Fibroblast of villous mesenchyme (primary cell): Measurements from ENCODE around the gene TCERG1L. TPM values are rescaled to one million over a fixed set of nuclear protein-coding genes. Genes with fewer than 3 reads are reported as not detected.

ENCODE experiments used
- DNase-seq: peaks from one replicate; pipeline ENCODE4 v3.0.0-alpha.2; 2010; ENCODE audit warnings: low read depth
- H3K4me3 ChIP-seq: 2 replicates; pipeline ENCODE4 v1.5.1; 2011; ENCODE audit warnings: low read depth, mild to moderate bottlenecking, low read length
- CTCF ChIP-seq: IDR thresholded peaks from 2 replicates; pipeline ENCODE4 v1.5.1; 2012; ENCODE audit warnings: low read depth, mild to moderate bottlenecking, low read length; ENCODE audit not compliant: insufficient read depth
- total RNA-seq: library from RNA; depleted of rRNA; stranded (reverse); fragments of >200 nt; gene quantifications from 2 replicates; pipeline ENCODE4 v1.2.3, GENCODE V29; 2012

Gene TCERG1L
- total RNA-seq, 1 donor = not detected

DNA sequence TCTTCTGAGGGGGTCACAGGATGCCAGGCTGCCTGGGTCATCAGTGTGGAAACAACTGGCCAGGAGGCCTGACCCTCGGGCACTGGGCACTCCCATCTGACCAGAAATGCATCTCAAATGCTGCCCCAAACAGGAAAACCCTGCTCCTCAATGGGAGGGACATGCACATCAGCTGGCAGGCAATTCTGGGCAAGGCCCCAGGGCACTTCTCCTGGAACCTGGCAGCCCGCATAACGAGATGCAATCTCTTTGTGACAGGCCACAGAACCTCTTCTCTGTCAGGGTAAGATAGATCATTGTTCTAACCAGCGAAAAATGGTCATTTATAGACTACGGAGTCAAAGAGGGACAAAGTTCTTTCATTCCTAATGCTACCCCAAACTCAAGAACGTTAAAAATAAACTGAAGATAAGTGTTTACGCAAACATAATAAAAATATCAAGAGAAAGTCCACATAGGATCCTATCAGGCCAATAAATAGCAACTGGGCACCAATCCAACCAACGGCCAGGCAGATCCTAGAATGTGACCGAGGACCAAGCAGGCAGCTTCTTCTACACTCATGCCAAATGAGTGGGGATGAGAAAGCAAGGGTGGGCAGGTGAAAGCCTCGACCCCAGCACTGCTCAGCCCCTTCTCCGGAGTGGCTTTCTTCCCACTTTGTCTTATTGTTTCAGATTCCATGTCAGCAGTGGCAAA lies 212.3 kb downstream of the TCERG1L start:
- no peak overlapping the region for H3K4me3 ChIP-seq
- TF ChIP-seq CTCF = no peak
- no peak for DNase-seq

GRCh38 chr10:131098416-131098952 lies 213.0 kb downstream of the TCERG1L start:
- TF ChIP-seq CTCF = no peak
- DNase-seq = no peak
- no peak overlapping the region for H3K4me3 ChIP-seq

- no peak for DNase-seq
- H3K4me3 ChIP-seq = no peak overlapping the region
Measured at GRCh38 chr10:131096031-131096430, 215.5 kb downstream of the TCERG1L start.

GRCh38 chr10:131095313-131095580 lies 216.3 kb downstream of the TCERG1L start:
- TF ChIP-seq CTCF = no peak

More at GRCh38 chr10:131096031-131096430, 215.5 kb downstream of the TCERG1L start:
- TF ChIP-seq CTCF = no peak

DNA sequence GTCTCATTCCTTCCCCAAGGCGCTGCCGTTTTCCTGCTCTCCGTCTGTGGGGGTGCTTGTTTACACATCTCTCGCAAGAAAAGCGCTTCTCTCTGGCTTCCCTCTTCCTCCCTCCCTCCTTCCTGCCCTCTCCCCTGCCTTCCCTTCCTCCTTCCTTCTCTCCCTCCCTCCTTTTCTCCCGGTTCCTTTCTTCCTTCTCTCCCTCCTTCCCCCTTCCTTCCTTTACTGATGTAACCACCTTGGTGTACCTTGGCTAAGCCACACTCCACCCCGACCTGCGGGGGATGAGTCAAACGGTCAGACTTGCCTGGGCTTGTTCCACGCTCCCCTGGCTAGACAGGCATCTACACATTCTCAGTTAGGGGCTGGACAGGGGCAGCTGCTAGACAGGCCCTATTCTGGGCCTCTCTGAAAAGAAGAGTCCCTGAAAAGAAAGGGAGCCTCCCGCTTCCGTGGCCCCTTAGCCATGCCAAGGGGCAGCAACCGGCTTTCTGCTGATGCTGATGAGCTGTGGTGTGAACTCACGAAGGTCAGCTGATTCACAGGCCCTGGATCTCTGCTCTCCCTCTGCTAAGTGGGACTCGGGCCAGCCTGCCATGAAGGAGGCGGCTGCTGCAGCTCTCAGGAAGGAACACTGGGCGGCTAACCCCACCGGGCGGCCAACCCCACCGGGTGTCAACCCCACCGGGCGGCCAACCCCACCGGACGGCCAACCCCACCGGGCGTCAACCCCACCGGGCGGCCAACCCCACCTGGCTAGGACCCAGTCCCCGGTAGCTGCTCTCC lies 216.8 kb downstream of the TCERG1L start:
- no peak overlapping the region for H3K4me3 ChIP-seq
- peak; percentile 2 for DNase-seq
- no peak for TF ChIP-seq CTCF

More at GRCh38 chr10:131095313-131095580, 216.3 kb downstream of the TCERG1L start:
- no peak for DNase-seq
- no peak overlapping the region for H3K4me3 ChIP-seq

- no peak for TF ChIP-seq CTCF
- no peak for DNase-seq
- H3K4me3 ChIP-seq = no peak overlapping the region
Measured at GRCh38 chr10:131093795-131094366, 217.6 kb downstream of the TCERG1L start.
